Stimulated activated naive B cell treated with anti-CD40 and anti-IgM and Interleukin-4, amounts not matched to agents 10 μg/mL and 1 μg/mL and 100 μg/mL, for 72 hours (primary cell): ENCODE results near the gene GRAMD2A.

ENCODE experiments used
- ATAC-seq, 2 donors: fragments of 150-1000 bp; cut with Tn5 transposase; replicated peaks; 2 replicates each; pipeline ENCODE4 v1.10.0; 2021; ENCODE audit warnings: moderate library complexity in 1 of 2
- DNase-seq: peaks from one replicate; pipeline ENCODE4 v3.0.0; 2021
- H3K27ac Mint-ChIP-seq: one replicate; pipeline ENCODE4 v1.8.0; 2022; ENCODE audit warnings: mild to moderate bottlenecking, mixed read lengths
- H3K27me3 Mint-ChIP-seq, 2 donors: one replicate each; pipeline ENCODE4 v1.8.0; 2022; ENCODE audit warnings: mixed read lengths in 2 of 2
- H3K36me3 Mint-ChIP-seq, 2 donors: one replicate each; pipeline ENCODE4 v1.8.0; 2022; ENCODE audit warnings: mixed read lengths in 2 of 2, mild to moderate bottlenecking in 1 of 2
- H3K4me1 Mint-ChIP-seq, 2 donors: one replicate each; pipeline ENCODE4 v1.8.0; 2022; ENCODE audit warnings: mixed read lengths in 2 of 2, mild to moderate bottlenecking in 1 of 2
- H3K4me3 Mint-ChIP-seq, 2 donors: one replicate each; pipeline ENCODE4 v1.8.0; 2022; ENCODE audit warnings: mild to moderate bottlenecking in 2 of 2, mixed read lengths in 2 of 2, moderate library complexity in 1 of 2
- H3K9me3 Mint-ChIP-seq, 2 donors: one replicate each; pipeline ENCODE4 v1.8.0; 2022; ENCODE audit warnings: mixed read lengths in 2 of 2, mild to moderate bottlenecking in 1 of 2

GRAMD2A gene

GRCh38 chr15:72202801-72203506 lies 5.4 kb upstream of the GRAMD2A start:
- ATAC-seq = no peak
- no peak for DNase-seq
- H3K4me1 Mint-ChIP-seq = peaks cover 40 to 65% of the 10 kb centered on the region in 2 donors
- peak overlapping the region in 1 of 2 donors; percentile 30 for H3K4me3 Mint-ChIP-seq
- H3K9me3 Mint-ChIP-seq = no peaks in the 10 kb centered on the region
- H3K36me3 Mint-ChIP-seq = peaks cover 71 to 91% of the 10 kb centered on the region in 2 donors
- H3K27me3 Mint-ChIP-seq = peaks cover 2 to 3% of the 10 kb centered on the region in 2 donors
- peak overlapping the region; percentile 87 for H3K27ac Mint-ChIP-seq

GRCh38 chr15:72202302-72202701 lies 4.7 kb upstream of the GRAMD2A start:
- H3K36me3 Mint-ChIP-seq = peaks cover 67 to 87% of the 10 kb centered on the region in 2 donors
- ATAC-seq (no peak), DNase-seq (no peak)
- H3K27me3 Mint-ChIP-seq = peaks cover 6 to 8% of the 10 kb centered on the region in 2 donors
- H3K27ac Mint-ChIP-seq = peak overlapping the region; percentile 68
- H3K4me3 Mint-ChIP-seq = peak overlapping the region; percentile 26 to 54
- peaks cover 42 to 69% of the 10 kb centered on the region in 2 donors for H3K4me1 Mint-ChIP-seq
- H3K9me3 Mint-ChIP-seq = no peaks in the 10 kb centered on the region

DNA sequence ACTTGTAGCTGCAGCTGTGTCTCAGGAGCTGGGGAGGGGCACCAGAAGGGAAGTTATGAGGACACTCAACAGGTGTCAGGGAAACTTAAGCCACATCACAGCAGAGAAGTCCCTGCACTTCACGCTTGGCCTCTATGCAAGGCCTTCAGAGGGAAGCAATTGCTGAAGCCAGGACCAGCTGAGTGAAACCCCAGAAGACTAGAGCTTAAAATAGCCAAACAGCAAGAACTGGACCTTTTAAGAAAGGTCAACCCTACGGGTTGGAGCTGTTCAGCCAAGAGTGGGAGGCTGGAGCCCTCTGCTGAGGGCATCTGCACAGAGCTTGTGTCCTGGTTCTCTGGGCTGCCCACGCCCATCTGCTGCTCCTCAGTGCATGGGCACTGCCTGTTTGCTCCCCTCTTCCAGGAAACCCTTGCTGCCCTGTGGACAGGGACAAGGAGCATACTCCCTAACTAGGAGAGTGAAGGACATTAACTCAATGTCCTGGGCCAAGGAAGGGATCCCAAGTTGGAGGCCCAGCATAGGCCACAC lies 3.9 kb upstream of the GRAMD2A start:
- Mint-ChIP-seq H3K36me3 (peaks cover 59 to 79% of the 10 kb centered on the region in 2 donors), H3K27me3 (peaks cover 12 to 17% of the 10 kb centered on the region in 2 donors), H3K27ac (peak overlapping the region; percentile 91), H3K4me1 (peaks cover 40 to 71% of the 10 kb centered on the region in 2 donors), H3K4me3 (peak overlapping the region in 1 of 2 donors; percentile 54), H3K9me3 (no peaks in the 10 kb centered on the region)
- DNase-seq (peak; percentile 46), ATAC-seq (peak; percentile 66 to 77)

DNA sequence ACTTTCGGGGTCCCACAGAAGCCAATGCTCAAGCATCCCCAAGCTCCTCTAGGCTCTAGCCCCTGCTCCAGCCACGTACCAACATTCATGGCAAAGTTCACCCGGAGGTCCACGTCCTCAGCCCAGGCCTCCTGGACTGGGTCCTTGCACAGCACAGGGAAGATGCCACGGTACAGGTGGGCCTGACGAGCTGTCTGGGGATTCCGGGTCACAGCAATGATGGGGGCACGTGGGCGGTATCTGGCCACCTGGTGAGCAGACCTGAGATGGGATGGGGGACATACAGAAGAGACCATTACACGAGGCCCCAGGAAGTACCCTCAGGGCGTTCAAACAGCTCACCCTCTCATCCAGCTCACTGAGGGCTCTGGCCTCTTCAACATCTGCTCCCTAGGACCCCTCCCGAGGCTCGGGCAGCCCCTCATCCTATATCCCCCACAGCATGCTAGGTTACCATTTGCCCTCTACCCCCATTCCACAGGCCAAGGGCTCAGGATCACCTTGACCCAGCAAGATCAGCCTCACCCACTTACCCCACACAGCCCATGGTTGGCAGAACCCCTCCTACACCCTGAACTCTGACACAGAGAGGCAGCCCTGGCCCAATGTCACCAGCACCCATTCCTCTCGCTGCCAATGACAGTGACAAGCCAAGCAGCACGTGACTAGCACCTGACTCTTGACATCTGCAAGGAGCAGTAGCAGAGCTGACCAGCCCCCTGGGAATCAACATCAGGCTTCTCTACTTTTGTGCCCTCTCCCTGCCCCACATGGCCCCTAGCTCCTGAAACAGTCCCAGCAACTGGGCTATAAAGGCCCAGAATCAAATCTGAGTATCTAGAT lies 3.0 kb upstream of the GRAMD2A start:
- Mint-ChIP-seq H3K4me1 (peaks cover 38 to 68% of the 10 kb centered on the region in 2 donors), H3K9me3 (no peaks in the 10 kb centered on the region), H3K27me3 (peaks cover 17 to 25% of the 10 kb centered on the region in 2 donors), H3K36me3 (peaks cover 55 to 70% of the 10 kb centered on the region in 2 donors), H3K27ac (peak overlapping the region; percentile 91), H3K4me3 (peak overlapping the region; percentile 47 to 54)
- ATAC-seq (no peak), DNase-seq (no peak)

GRCh38 chr15:72199721-72200212 lies 2.2 kb upstream of the GRAMD2A start:
- Mint-ChIP-seq H3K27ac (peak overlapping the region; percentile 3), H3K27me3 (peaks cover 17 to 25% of the 10 kb centered on the region in 2 donors), H3K4me1 (peaks cover 42 to 67% of the 10 kb centered on the region in 2 donors), H3K9me3 (no peaks in the 10 kb centered on the region), H3K4me3 (no peak overlapping the region), H3K36me3 (peaks cover 50 to 62% of the 10 kb centered on the region in 2 donors)
- peak; percentile 54 to 59 for ATAC-seq
- DNase-seq = peak; percentile 65

GRCh38 chr15:72199205-72199515 lies 1.6 kb upstream of the GRAMD2A start:
- Mint-ChIP-seq H3K4me3 (no peak overlapping the region), H3K4me1 (peaks cover 42 to 62% of the 10 kb centered on the region in 2 donors), H3K27me3 (peaks cover 17 to 25% of the 10 kb centered on the region in 2 donors), H3K36me3 (peaks cover 48 to 56% of the 10 kb centered on the region in 2 donors), H3K9me3 (no peaks in the 10 kb centered on the region), H3K27ac (no peak overlapping the region)
- ATAC-seq = no peak
- no peak for DNase-seq

DNA sequence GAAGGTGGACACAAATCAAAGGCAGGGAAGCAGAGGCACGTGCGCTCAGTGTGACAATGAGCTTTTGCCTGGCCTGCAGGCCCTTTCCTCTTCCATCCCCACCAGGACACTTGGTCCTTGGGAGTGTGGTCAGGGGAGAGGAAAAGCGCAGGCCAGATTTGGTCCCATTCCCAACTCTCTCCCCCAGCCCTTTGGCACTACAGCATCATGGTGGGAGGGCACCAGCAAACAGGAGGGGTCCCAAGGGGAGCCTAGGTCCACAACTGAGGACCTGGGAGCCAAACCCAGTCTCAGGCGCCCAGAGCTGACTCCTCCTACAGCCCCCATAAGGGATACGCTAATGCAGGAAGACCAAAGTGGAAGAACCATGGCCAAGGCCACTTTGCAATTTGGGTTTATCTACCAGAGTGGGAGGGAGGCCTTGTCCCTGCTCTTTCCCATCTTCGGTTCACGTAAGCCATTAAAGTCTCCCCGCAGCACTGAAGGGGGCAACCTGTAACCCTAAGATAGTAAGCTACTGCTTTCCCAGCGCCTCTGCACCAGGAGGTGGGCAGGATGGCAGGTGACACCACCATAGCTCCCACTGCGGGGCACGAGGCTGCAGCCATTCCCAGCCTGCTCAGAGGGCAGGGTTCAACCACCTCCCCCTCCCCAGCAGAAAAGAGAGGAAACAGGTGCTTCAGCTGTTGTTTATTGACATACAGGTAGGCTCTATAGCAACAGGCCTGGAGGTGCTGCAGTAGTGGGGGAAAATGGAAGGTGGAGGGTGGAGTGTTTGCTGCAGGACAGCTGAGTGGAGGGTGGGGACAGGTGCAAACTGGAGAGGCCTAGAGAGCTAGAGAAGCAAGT lies 993 bp upstream of the GRAMD2A start:
- peaks cover 17 to 25% of the 10 kb centered on the region in 2 donors for H3K27me3 Mint-ChIP-seq
- H3K36me3 Mint-ChIP-seq = peaks cover 47 to 55% of the 10 kb centered on the region in 2 donors
- DNase-seq (no peak), ATAC-seq (no peak)
- H3K4me1 Mint-ChIP-seq = peaks cover 42 to 57% of the 10 kb centered on the region in 2 donors
- H3K27ac Mint-ChIP-seq = peak overlapping the region; percentile 95
- peak overlapping the region; percentile 82 to 86 for H3K4me3 Mint-ChIP-seq
- no peaks in the 10 kb centered on the region for H3K9me3 Mint-ChIP-seq

GRCh38 chr15:72197041-72197459 lies 537 bp downstream of the GRAMD2A start:
- Mint-ChIP-seq H3K9me3 (no peaks in the 10 kb centered on the region), H3K4me3 (peak overlapping the region; percentile 63 to 65), H3K36me3 (peaks cover 34 to 41% of the 10 kb centered on the region in 2 donors), H3K4me1 (peaks cover 28 to 42% of the 10 kb centered on the region in 2 donors), H3K27me3 (peaks cover 17 to 25% of the 10 kb centered on the region in 2 donors), H3K27ac (peak overlapping the region; percentile 65)
- DNase-seq = no peak
- ATAC-seq = no peak

GRCh38 chr15:72196409-72197040 lies 1.1 kb downstream of the GRAMD2A start:
- Mint-ChIP-seq H3K4me1 (peaks cover 26 to 37% of the 10 kb centered on the region in 2 donors), H3K9me3 (no peaks in the 10 kb centered on the region), H3K4me3 (peak overlapping the region; percentile 25), H3K27ac (peak overlapping the region; percentile 71), H3K36me3 (peaks cover 34 to 39% of the 10 kb centered on the region in 2 donors), H3K27me3 (peaks cover 17 to 28% of the 10 kb centered on the region in 2 donors)
- no peak for ATAC-seq
- no peak for DNase-seq

GRCh38 chr15:72195101-72195511 lies 2.5 kb downstream of the GRAMD2A start:
- Mint-ChIP-seq H3K9me3 (no peaks in the 10 kb centered on the region), H3K4me3 (no peak overlapping the region), H3K27me3 (peaks cover 23 to 38% of the 10 kb centered on the region in 2 donors), H3K4me1 (peaks cover 14 to 25% of the 10 kb centered on the region in 2 donors), H3K36me3 (peaks cover 24 to 25% of the 10 kb centered on the region in 2 donors), H3K27ac (no peak overlapping the region)
- DNase-seq = no peak
- ATAC-seq = peak; percentile 40 to 41

GRCh38 chr15:72193836-72194396 lies 3.7 kb downstream of the GRAMD2A start:
- Mint-ChIP-seq H3K4me3 (no peak overlapping the region), H3K9me3 (no peaks in the 10 kb centered on the region), H3K27ac (no peak overlapping the region), H3K4me1 (peaks cover 14 to 25% of the 10 kb centered on the region in 2 donors), H3K27me3 (peaks cover 23 to 39% of the 10 kb centered on the region in 2 donors), H3K36me3 (peaks cover 13 to 16% of the 10 kb centered on the region in 2 donors)
- no peak for ATAC-seq
- no peak for DNase-seq

DNA sequence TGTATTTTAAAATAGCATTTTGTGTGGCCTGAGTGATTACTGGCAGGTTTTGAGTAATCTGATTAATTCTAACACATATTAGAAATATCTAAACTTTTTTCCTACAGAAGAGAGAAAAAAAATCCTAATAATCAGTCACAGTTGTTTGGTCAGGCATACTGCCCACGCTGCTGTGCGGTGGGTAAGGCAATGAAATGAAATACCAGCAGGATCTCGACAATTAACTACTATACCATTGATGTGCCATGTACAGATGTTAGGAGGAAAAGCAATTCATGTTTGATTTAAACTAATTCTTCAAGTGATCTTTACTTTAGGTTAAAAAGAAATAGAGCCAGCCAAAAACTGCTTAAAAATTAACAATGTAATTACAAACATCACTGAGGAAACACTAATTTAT lies 5.2 kb downstream of the GRAMD2A start:
- Mint-ChIP-seq H3K36me3 (peaks cover 0 to 4% of the 10 kb centered on the region in 2 donors), H3K27ac (no peak overlapping the region), H3K4me1 (peaks cover 7 to 18% of the 10 kb centered on the region in 2 donors), H3K27me3 (peaks cover 17 to 32% of the 10 kb centered on the region in 2 donors), H3K9me3 (no peaks in the 10 kb centered on the region), H3K4me3 (no peak overlapping the region)
- ATAC-seq = no peak
- no peak for DNase-seq
